Measurements from ENCODE around the gene ALKBH5.

ALKBH5 gene

DNA sequence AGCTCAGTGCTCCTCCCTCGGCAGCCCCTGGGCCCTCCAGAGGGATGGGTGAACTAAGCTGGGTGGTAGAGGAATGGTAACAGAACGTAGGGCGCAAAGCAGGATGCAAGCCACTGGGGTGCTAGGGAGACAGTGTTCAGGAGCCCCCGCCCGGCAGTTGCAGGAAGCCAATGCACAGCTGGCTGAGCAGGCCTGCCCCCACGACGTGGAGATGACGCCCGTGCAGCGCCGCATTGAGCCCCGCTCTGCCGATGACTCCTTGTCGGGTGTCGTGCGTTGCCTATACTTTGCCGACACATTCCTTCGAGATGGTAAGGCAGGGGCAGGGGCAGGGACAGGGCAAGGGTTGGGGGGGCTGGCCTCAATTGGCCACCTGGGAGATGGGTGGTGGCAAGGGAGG, 54.7 kb downstream of the ALKBH5 start:
- DNase-seq (ENCODE audit: low spot score) (no peak), ATAC-seq (ENCODE audit: low read depth) (no peak)
- Histone ChIP-seq H3K4me3 (ENCODE audit: severe bottlenecking) (no peak overlapping the region), H3K27me3 (ENCODE audit: insufficient read depth, poor library complexity, severe bottlenecking) (no peaks in the 10 kb centered on the region), H3K36me3 (ENCODE audit: low read depth) (peaks cover 22% of the 10 kb centered on the region), H3K9me3 (ENCODE audit: severe bottlenecking) (no peaks in the 10 kb centered on the region), H3K27ac (ENCODE audit: poor library complexity, severe bottlenecking) (no peak overlapping the region), H3K4me1 (ENCODE audit: insufficient read depth, poor library complexity, severe bottlenecking) (peaks cover 13% of the 10 kb centered on the region)
- TF ChIP-seq, protein P1, sequence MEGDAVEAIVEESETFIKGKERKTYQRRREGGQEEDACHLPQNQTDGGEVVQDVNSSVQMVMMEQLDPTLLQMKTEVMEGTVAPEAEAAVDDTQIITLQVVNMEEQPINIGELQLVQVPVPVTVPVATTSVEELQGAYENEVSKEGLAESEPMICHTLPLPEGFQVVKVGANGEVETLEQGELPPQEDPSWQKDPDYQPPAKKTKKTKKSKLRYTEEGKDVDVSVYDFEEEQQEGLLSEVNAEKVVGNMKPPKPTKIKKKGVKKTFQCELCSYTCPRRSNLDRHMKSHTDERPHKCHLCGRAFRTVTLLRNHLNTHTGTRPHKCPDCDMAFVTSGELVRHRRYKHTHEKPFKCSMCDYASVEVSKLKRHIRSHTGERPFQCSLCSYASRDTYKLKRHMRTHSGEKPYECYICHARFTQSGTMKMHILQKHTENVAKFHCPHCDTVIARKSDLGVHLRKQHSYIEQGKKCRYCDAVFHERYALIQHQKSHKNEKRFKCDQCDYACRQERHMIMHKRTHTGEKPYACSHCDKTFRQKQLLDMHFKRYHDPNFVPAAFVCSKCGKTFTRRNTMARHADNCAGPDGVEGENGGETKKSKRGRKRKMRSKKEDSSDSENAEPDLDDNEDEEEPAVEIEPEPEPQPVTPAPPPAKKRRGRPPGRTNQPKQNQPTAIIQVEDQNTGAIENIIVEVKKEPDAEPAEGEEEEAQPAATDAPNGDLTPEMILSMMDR (IDR thresholded peaks at IDR 0.05; ENCODE audit: poor library complexity, severe bottlenecking) = no peak

DNA sequence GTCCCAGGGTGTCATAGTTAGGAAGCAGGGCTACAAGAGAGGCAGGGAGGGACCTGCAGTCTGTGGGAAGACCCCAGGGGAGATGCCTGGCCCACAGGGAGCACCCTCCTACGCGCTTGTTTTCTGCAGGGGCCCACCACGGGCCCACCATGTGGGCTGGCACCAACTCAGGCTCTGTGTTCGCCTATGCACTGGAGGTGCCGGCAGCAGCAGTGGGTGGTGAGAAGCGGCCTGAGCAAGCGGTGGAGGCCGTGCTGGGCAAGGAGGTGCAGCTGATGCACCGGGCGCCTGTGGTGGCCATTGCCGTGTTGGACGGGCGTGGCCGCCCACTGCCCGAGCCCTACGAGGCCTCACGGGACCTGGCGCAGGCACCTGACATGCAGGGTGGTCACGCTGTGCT, 56.8 kb downstream of the ALKBH5 start:
- no peaks in the 10 kb centered on the region for H3K27me3 ChIP-seq (ENCODE audit: insufficient read depth, poor library complexity, severe bottlenecking)
- no peaks in the 10 kb centered on the region for H3K9me3 ChIP-seq (ENCODE audit: severe bottlenecking)
- ATAC-seq (ENCODE audit: low read depth) = no peak
- no peak for DNase-seq (ENCODE audit: low spot score)
- H3K27ac ChIP-seq (ENCODE audit: poor library complexity, severe bottlenecking) = no peak overlapping the region
- peaks cover 8% of the 10 kb centered on the region for H3K4me1 ChIP-seq (ENCODE audit: insufficient read depth, poor library complexity, severe bottlenecking)
- TF ChIP-seq, protein P1 (IDR thresholded peaks at IDR 0.05; ENCODE audit: poor library complexity, severe bottlenecking) = no peak
- H3K36me3 ChIP-seq (ENCODE audit: low read depth) = peaks cover 24% of the 10 kb centered on the region
- H3K4me3 ChIP-seq (ENCODE audit: severe bottlenecking) = no peak overlapping the region

DNA sequence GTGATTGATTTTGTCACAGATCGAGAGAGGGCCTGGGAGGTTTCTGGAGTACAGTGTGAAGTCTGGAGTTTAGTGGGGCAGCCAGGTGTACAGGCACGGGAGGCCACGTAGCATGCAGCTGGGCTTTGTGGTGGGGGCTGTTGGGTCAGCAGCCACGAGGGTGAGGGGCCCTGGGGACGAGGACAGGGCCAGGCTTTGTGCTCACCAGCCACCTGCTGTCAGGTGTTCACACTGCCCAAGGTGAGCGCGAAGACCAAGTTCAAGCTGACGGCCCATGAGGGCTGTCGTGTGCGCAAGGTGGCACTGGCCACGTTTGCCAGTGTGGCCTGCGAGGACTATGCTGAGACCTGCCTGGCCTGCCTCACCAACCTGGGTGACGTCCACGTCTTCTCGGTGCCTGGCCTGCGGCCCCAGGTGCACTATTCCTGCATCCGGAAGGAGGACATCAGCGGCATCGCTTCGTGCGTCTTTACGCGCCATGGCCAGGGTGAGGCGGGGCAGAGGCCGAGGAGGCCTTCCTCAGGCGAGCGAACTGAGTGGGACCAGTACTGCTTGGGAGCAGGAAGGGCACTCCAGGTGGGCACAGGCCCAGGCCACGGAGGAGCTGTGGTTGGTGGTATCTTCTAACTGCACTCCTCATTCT, 57.7 kb downstream of the ALKBH5 start:
- TF ChIP-seq, protein P1 (IDR thresholded peaks at IDR 0.05; ENCODE audit: poor library complexity, severe bottlenecking) = no peak
- Histone ChIP-seq H3K36me3 (ENCODE audit: low read depth) (peaks cover 33% of the 10 kb centered on the region), H3K27ac (ENCODE audit: poor library complexity, severe bottlenecking) (no peak overlapping the region), H3K27me3 (ENCODE audit: insufficient read depth, poor library complexity, severe bottlenecking) (no peaks in the 10 kb centered on the region), H3K4me1 (ENCODE audit: insufficient read depth, poor library complexity, severe bottlenecking) (no peaks in the 10 kb centered on the region), H3K9me3 (ENCODE audit: severe bottlenecking) (no peaks in the 10 kb centered on the region), H3K4me3 (ENCODE audit: severe bottlenecking) (no peak overlapping the region)
- DNase-seq (ENCODE audit: low spot score) (no peak), ATAC-seq (ENCODE audit: low read depth) (no peak)

DNA sequence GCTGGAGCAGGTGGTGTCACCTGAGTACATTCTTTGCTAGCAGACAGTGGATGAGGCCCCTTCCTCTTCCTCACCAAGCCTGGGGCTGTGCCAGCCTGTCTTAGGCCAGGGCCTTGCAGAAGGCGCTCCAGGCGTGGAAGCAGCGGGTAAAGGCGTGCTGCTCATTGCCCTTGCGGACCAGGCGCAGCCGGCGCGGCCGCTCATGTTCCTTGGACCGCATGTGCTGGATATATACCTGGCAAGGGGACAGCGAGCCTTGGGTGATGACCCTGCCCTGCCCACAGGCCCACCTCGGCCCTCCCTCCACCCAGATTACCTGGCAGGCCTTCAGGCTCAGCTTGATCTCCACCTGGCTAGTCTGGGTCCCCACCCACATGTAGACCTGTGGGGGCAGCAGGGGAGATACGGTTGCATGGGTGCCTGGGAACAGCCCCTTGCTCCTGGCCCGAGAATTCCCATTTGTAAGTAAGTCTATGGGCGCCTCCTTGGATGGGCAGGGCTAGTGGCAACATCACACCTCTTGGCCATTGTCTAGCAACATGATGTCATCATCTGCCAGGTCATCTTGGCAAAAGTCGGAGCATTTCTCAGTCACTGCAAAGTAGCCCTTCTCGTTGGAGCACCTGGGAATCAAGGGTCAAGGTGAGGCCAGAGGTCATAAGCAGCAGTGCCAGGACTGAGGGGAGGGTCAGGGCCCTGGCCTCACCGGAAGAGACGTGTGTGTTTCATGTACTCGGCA, 61.6 kb downstream of the ALKBH5 start:
- H3K27ac ChIP-seq (ENCODE audit: poor library complexity, severe bottlenecking) = no peak overlapping the region
- H3K27me3 ChIP-seq (ENCODE audit: insufficient read depth, poor library complexity, severe bottlenecking) = no peaks in the 10 kb centered on the region
- DNase-seq (ENCODE audit: low spot score) = no peak
- H3K9me3 ChIP-seq (ENCODE audit: severe bottlenecking) = no peaks in the 10 kb centered on the region
- H3K4me3 ChIP-seq (ENCODE audit: severe bottlenecking) = no peak overlapping the region
- H3K36me3 ChIP-seq (ENCODE audit: low read depth) = peaks cover 52% of the 10 kb centered on the region
- peaks cover 4% of the 10 kb centered on the region for H3K4me1 ChIP-seq (ENCODE audit: insufficient read depth, poor library complexity, severe bottlenecking)
- no peak for ATAC-seq (ENCODE audit: low read depth)
- TF ChIP-seq, protein P1 (IDR thresholded peaks at IDR 0.05; ENCODE audit: poor library complexity, severe bottlenecking) = no peak

Data from RWPE2 (cell line).